22Rv1 (cell line): Measurements from ENCODE around the gene GALM.

Experiments
- ZFX ChIP-seq: fragments of 450-650 bp; IDR thresholded peaks from 2 replicates; pipeline ENCODE4 v1.6.1; 2017; ENCODE audit warnings: antibody characterized with exemption, borderline replicate concordance
- TF ChIP-seq, protein P1 (sequence below): fragments of 450-650 bp; IDR thresholded peaks from 2 replicates; pipeline ENCODE4 v1.5.1; 2017; ENCODE audit warnings: mild to moderate bottlenecking

DNA sequence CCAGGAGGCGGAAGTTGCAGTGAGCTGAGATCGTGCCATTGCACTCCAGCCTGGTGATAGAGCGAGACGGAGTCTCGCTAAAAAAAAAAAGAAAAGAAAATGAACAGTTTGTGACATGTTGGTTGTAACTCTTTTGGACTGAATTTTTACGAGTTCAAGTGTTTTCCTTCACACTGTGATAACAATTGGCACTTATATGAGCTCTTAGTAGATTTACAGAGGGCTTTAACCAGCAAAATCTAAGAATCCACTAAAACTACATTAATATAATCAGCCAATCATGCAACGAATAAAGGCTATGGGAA is 110.0 kb downstream of the GALM start:
- TF ChIP-seq, protein P1, sequence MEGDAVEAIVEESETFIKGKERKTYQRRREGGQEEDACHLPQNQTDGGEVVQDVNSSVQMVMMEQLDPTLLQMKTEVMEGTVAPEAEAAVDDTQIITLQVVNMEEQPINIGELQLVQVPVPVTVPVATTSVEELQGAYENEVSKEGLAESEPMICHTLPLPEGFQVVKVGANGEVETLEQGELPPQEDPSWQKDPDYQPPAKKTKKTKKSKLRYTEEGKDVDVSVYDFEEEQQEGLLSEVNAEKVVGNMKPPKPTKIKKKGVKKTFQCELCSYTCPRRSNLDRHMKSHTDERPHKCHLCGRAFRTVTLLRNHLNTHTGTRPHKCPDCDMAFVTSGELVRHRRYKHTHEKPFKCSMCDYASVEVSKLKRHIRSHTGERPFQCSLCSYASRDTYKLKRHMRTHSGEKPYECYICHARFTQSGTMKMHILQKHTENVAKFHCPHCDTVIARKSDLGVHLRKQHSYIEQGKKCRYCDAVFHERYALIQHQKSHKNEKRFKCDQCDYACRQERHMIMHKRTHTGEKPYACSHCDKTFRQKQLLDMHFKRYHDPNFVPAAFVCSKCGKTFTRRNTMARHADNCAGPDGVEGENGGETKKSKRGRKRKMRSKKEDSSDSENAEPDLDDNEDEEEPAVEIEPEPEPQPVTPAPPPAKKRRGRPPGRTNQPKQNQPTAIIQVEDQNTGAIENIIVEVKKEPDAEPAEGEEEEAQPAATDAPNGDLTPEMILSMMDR = no peak
- TF ChIP-seq ZFX = no peak
